NB4 (cell line): ENCODE measurements around the gene SLC28A3.

ENCODE experiments used
- DNase-seq: peaks from one replicate; pipeline ENCODE4 v3.0.0; 2010; ENCODE audit warnings: low read depth
- H3K4me3 ChIP-seq: one replicate; pipeline ENCODE4 v1.5.1; 2011; ENCODE audit warnings: mild to moderate bottlenecking, low read depth, low read length, moderate library complexity
- MYC ChIP-seq: IDR thresholded peaks from 2 replicates; pipeline ENCODE4 v1.6.1; 2011; ENCODE audit warnings: low read depth, low read length
- POLR2A ChIP-seq: IDR thresholded peaks from 2 replicates; pipeline ENCODE4 v1.6.1; 2011; ENCODE audit warnings: mild to moderate bottlenecking; ENCODE audit not compliant: insufficient read length; ENCODE audit errors: extremely low read depth
- TF ChIP-seq, protein P1 (sequence below): IDR thresholded peaks from one replicate; pipeline ENCODE4 v1.5.1; 2012; ENCODE audit warnings: low read depth, low read length
- TF ChIP-seq, protein P2 (sequence below): IDR thresholded peaks from 2 replicates; pipeline ENCODE4 v1.6.1; 2011; ENCODE audit warnings: low read depth, low read length

Gene SLC28A3

DNA sequence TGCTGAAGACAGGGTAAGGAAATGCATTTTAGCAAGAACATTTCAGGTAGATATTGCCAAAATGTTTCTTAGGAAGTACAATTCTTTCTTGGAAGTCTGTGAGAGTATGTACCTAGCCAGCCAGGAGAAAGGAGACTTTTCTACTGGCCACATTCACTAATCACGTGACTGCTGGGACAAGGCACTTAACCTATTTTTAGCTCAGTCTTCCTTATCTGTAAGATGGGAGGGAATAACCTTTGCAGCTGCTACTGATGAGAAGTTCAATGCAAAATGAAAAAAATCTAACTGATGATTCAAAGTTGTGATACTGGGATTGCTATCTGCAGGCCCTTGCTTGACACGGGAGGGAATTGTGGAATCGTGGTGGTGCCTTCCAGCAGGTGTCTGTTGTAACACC is 42.6 kb upstream of the SLC28A3 start:
- no peak for DNase-seq
- H3K4me3 ChIP-seq = no peak overlapping the region
- TF ChIP-seq, protein P1, sequence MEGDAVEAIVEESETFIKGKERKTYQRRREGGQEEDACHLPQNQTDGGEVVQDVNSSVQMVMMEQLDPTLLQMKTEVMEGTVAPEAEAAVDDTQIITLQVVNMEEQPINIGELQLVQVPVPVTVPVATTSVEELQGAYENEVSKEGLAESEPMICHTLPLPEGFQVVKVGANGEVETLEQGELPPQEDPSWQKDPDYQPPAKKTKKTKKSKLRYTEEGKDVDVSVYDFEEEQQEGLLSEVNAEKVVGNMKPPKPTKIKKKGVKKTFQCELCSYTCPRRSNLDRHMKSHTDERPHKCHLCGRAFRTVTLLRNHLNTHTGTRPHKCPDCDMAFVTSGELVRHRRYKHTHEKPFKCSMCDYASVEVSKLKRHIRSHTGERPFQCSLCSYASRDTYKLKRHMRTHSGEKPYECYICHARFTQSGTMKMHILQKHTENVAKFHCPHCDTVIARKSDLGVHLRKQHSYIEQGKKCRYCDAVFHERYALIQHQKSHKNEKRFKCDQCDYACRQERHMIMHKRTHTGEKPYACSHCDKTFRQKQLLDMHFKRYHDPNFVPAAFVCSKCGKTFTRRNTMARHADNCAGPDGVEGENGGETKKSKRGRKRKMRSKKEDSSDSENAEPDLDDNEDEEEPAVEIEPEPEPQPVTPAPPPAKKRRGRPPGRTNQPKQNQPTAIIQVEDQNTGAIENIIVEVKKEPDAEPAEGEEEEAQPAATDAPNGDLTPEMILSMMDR = no peak
- TF ChIP-seq POLR2A (no peak), MYC (no peak)
- TF ChIP-seq, protein P2, sequence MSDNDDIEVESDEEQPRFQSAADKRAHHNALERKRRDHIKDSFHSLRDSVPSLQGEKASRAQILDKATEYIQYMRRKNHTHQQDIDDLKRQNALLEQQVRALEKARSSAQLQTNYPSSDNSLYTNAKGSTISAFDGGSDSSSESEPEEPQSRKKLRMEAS = no peak

DNA sequence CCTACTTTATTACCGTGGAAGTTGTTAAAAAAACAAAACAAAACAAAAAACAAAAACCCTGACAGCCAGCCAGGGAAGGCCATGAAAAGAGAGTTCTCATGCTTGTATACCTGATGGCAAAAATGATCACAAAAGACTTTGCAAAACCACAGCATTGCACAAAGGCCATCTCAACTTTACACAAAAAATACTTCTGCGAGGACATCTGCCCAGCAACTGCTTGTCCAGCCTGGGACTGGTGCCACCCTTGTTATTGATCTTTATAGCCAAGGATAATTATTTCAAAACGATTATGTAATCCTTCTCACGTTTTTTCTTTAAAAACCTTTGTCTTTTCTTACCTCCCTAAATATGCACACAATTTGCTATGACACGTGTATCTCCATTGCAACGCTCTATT is 42.2 kb upstream of the SLC28A3 start:
- TF ChIP-seq, protein P2 = no peak
- TF ChIP-seq, protein P1 = no peak
- TF ChIP-seq MYC (no peak), POLR2A (no peak)
- DNase-seq = no peak

DNA sequence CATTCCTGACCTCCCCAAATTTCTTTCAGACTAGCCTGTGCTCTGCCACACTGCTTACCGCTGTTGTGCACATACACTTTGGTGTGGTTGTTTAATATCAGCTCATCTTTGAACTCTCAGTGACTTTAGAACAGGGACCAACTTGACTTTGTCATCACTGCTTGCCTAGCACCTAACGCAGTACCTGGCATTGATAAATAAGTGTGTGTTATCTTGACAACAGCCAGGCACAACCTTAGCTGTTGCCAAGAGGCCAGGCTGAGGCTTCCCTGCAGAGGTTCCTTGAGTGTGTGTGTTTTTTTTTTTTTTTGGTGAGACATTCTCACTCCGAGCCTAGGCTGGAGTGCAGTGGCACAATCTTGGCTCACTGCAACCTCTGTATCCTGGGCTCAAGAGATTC is 41.0 kb upstream of the SLC28A3 start:
- no peak for DNase-seq
- H3K4me3 ChIP-seq = no peak overlapping the region
- TF ChIP-seq, protein P1 = no peak
- TF ChIP-seq MYC (no peak), POLR2A (no peak)
- TF ChIP-seq, protein P2 = no peak

More for the DNA sequence above, 42.2 kb upstream of the SLC28A3 start:
- no peak overlapping the region for H3K4me3 ChIP-seq

DNA sequence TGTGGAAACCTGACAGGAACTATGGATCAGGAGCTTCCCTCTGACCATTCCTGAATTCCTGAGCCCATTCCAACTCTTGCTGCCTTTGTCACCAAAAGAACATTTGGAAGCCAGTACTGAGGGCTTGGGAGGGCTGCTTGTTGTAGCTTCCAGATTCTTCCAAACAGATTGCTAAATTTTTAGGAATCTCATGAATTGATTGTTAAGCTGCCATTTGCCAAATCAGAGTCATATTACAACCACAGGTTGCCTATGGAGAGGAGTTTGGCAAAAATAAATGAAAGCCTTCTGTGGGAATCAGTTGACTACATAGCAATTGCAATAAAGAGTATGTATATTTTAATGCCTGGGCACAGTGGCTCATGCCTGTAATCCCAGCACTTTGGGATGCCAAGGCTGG is 39.2 kb upstream of the SLC28A3 start:
- TF ChIP-seq, protein P2 = no peak
- TF ChIP-seq POLR2A = no peak
- TF ChIP-seq, protein P1 = no peak
- no peak for TF ChIP-seq MYC
- no peak for DNase-seq
- no peak overlapping the region for H3K4me3 ChIP-seq

DNA sequence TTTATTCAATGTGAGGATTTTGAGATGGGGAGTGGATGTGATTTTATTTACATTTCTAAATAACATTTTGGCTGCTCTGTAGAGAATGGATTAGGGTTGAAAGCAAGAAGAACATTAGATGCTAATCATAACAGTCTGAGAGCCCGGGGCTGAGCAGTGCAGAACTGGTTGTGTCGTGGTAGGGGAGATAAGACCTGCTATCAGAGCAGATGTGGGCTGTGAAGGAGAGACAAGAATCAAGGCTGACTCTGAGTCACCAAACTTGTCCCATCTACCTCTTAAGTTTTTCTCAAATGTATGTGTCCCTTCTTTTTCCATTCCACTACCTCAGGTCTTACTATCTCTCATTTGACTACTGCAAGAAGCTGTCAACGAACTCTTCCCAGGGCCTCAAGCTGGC is 35.4 kb upstream of the SLC28A3 start:
- TF ChIP-seq, protein P1 = no peak
- TF ChIP-seq MYC (no peak), POLR2A (no peak)
- TF ChIP-seq, protein P2 = no peak
- no peak for DNase-seq
- no peak overlapping the region for H3K4me3 ChIP-seq

DNA sequence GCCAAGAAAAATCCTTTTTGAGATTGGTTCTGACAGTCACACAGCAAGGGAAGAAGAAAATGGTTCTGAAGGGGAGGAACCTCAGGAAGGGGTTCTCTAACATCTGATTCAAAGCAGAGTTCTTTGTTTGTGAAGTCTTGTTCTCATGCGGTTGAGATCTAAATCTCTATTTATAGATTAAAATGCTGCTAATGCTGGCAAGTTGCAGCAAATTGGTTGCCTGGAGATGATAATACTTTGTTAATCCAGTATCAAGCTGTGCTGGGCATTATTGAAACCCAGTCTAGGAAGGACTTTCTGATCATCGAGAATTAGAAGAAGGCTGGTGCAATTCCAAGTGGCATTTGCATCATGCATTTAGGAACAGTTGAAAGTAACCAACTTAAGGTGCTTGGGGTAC is 34.0 kb upstream of the SLC28A3 start:
- H3K4me3 ChIP-seq = no peak overlapping the region
- no peak for TF ChIP-seq MYC
- TF ChIP-seq, protein P2 = no peak
- TF ChIP-seq, protein P1 = no peak
- TF ChIP-seq POLR2A = no peak
- DNase-seq = no peak
